NCI-H526 treated with DMSO at 0.1 percent for 48 hours (cell line): ENCODE data around the gene GPRC5C.

Source experiments
- DNase-seq: peaks from one replicate; lab custom pipeline; 2025; lab: John Stamatoyannopoulos, UW

Gene GPRC5C

DNA sequence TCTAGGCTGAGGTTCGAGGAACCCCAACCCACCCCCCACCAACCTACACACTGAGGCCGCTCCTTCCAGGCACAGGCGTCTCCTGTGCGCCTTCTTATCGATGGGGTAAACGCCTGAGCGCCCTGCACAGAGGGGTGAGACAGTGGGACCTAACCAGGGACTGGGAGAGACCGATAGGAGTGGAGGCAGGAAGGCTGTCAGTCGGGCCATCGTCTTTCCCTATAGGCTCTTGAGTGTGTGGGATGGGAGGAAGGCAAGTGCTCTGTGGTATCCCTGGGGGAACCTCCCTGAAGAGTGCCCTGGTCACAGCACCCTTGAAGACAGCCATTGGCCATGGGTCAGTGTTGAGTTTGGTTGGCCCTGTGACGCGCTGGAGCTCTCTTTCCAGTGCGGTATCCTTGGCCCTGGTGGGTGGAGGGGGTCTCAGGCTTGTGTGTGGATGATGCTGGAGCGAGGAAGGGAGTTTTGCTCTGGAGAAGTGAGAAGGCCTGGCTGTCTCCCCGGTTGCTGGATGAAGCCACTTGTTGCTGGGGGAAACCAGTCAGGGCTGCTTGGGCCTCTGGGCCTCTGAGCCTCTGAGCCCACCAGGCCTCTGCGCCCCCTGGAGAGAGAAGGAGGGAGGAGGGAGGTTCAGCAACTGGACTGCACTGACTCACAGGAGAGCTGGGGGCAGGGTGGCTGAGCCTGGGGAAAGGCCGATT is 1.7 kb downstream of the GPRC5C start:
- DNase-seq = no peak

DNA sequence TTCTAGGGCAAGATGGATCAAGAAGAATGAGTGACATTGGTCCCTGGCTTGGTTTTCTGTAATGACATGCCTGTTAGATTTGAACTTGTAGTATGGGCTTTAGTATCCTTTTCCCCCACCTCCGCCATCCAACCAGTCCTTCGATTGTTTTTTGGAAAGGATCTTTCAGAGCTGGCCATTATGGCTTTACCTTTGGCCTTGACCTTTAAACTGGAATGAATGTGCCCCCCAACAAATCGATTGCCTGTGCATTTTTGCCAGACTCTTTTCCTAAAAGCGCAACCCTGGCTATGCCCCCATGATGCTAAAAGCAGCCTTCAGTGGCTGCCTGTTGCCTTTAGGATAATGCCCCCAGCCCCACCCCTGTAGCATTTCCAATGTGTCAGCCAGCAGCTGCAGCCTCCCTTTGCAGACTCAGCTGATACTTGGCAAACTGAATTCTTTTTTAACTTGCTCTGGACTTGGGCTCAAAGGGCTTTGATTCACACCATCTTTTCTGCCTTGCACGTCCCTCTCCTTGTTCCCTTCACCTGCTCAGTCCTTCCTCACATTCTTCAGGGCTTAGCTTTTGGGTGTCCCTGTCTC is 4.0 kb downstream of the GPRC5C start:
- no peak for DNase-seq

DNA sequence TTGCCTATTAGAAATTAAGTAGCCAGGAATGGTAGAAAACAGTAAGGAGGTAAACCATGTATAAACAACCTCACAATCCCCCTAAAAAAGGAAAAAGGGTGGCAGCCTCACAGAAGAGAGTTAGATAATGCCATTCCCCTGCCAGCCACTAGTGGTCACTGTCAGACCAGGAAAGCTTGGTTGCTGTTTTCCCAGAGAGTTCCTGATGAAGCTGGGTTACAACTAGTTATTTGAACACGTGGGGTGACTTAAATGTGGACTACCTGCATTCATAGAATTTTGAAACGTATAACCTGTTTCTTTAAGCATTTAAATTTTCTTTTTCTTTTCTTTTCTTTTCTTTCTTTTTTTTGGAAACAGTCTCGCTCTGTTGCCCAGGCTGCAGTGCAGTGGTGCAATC is 5.8 kb downstream of the GPRC5C start:
- DNase-seq = no peak

DNA sequence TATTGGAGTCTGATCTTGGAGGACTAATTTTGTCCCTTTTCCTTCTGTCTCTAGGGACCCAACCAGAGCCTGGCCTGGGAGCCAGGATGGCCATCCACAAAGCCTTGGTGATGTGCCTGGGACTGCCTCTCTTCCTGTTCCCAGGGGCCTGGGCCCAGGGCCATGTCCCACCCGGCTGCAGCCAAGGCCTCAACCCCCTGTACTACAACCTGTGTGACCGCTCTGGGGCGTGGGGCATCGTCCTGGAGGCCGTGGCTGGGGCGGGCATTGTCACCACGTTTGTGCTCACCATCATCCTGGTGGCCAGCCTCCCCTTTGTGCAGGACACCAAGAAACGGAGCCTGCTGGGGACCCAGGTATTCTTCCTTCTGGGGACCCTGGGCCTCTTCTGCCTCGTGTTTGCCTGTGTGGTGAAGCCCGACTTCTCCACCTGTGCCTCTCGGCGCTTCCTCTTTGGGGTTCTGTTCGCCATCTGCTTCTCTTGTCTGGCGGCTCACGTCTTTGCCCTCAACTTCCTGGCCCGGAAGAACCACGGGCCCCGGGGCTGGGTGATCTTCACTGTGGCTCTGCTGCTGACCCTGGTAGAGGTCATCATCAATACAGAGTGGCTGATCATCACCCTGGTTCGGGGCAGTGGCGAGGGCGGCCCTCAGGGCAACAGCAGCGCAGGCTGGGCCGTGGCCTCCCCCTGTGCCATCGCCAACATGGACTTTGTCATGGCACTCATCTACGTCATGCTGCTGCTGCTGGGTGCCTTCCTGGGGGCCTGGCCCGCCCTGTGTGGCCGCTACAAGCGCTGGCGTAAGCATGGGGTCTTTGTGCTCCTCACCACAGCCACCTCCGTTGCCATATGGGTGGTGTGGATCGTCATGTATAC is 8.0 kb downstream of the GPRC5C start:
- DNase-seq = no peak

DNA sequence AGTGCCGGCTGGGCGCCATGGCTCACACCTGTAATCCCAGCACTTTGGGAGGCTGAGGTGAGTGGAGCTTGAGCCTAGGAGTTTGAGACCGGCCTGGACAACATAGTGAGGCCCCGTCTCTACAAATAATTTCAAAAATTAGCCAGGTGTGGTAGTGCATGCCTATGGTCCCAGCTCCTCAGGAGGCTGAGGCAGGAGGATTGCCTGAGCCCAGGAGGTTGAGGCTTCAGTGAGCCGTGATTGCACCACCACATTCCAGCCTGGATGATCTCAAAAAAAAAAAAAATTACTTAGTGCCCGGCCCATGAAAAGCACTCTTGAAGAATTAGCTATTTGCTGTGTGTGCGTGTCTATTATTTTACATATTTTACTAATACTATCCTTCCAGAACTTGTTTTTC is 9.6 kb downstream of the GPRC5C start:
- DNase-seq = no peak

DNA sequence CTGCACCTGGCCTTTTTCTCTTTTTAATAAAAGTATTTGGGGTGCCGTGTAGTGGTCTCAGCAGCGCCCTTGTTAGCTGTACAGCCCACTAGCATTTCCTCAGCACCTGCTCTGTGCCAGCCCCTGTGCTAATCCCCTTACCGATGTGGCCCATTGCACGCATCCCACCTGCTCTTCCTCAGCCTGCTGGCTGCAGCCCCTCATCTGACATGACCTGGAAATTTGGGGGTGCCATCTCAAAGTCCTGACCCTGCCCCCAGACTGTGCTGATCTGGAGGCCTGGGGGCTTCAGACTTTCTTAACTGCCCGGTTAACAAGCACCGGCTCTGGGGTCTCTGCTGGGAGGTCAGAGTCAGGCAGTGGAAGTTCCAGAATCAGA is 10.4 kb downstream of the GPRC5C start:
- no peak for DNase-seq

DNA sequence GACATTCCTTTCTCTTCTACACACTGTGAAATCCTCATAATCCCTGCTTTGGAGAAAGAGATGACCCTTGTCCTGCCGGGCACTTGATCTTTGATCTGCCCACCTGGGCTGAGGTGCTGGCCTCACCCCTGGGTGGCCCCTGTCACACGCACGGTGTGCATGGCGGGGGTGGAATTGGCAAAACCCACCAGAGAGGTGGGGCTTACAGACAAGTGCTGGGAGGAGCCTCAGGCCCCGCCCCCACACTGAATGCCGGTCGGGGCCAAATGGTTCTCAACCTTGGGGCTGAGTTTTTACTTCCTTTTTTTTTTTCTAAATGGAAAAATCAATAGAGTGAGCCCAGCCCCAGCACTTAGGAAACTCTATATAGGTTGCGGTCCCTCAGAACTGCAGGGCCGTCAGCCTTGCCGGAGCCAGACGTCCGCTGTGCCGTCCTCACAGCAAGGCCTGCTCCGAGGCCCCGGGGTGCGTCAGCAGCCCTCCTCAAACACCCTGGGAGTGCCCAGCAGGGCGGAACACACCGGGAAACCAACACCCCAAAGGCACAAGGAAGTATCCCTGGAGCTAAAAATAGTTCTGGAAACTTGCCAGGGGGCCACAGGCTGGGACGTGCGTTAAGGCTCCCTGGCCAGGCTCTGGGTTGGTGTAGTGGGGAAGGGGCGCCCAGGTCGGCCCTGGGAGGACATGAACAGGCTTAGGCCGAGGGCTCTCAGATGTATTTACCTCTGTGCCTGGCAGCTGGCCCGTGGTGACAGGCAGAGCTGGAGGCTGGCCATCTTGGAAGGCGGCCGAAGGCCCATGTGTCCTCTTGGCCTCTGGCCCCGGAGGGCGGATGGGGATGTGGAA is 11.0 kb downstream of the GPRC5C start:
- no peak for DNase-seq

DNA sequence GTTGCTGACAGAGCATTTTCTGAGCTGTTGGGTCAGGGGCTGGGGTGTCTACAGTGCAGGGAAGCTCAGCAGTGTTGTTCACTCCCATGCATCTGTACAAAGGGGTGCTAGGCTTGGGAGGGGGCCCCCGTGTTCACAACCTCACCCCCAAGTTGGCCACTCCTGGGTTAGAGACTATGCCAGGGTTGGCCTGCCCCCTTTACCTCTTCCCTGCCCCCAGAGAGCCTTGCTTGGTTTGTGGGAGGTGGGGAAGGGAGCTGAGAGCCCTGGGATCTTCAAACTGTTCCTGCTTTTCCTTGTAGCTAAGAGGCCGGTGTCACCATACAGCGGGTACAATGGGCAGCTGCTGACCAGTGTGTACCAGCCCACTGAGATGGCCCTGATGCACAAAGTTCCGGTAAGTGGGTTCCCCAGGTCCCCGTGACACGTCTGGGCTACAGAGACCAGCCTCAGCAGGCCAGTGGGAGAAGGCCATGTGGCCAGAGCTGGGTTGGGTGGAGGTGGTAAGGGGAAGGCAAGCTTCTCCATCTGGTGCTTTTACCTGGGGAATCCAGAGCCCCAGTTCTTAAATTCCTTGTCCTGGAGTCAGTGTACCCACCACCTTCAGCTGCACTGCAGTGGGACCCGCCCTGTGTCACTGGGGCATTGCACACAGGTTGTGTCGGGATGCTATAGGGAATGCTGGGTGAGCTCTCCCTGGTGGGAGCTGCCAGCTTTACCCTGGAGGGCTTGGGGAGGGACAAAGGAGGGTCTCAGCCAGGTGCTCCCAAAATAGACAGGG is 11.8 kb downstream of the GPRC5C start:
- DNase-seq = no peak

DNA sequence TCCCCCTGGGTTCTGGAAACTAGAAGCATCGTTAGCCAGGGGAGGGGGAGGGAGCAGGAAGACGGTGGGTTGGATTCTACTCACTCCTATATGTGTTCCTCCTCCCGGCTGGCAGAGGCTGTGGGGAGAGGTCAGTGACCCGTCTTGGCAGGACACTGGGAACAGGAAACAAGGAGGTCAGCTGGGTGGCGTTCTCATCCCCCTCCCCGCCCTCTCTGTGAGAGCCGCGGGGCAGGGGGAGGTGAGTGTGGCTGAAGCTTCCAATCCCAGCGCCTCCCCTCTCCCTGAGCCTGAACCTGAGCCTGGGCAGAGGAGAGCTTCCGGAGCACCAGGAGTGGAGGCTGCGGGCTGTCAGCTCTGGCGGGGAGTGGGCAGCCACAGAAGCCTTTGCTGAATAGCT is 12.5 kb downstream of the GPRC5C start:
- DNase-seq = no peak

DNA sequence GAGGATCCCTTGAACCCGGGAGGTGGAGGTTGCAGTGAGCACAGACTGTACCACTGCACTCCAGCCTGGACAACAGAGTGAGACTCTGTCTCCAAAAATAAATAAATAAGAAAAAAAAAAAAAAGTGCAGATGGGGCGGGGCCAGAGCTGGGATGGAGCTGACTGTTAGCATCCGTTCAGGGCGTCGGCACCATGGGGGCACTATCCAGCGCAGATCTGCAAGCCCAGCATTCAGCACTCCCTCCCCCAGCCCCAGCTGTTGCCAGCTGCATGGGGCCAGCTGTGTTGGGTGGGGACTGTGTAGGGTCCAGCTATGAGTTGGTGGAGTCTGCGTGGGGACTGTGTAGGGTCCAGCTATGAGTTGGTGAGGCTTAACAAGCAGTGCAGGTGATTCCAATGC is 13.3 kb downstream of the GPRC5C start:
- DNase-seq = no peak

DNA sequence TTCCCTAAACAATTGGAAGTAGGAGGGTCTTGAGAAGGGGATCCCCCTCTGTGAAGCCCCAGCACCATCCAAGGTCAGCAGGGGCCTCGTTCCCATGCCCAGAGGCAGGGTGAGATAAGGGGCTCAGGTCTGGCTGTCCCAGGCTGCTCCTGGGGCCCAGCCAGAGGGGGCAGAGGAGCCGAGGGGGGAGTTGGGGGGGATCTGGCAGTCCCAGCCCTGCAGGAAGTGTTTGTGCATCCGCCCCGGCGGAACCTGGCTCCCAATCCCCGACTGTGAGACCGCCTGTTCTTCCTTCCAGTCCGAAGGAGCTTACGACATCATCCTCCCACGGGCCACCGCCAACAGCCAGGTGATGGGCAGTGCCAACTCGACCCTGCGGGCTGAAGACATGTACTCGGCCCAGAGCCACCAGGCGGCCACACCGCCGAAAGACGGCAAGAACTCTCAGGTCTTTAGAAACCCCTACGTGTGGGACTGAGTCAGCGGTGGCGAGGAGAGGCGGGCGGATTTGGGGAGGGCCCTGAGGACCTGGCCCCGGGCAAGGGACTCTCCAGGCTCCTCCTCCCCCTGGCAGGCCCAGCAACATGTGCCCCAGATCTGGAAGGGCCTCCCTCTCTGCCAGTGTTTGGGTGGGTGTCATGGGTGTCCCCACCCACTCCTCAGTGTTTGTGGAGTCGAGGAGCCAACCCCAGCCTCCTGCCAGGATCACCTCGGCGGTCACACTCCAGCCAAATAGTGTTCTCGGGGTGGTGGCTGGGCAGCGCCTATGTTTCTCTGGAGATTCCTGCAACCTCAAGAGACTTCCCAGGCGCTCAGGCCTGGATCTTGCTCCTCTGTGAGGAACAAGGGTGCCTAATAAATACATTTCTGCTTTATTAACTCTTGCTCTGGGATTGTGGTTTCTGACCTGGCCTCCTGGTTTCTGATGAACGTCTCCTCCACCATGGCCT is 14.9 kb downstream of the GPRC5C start:
- DNase-seq = no peak

DNA sequence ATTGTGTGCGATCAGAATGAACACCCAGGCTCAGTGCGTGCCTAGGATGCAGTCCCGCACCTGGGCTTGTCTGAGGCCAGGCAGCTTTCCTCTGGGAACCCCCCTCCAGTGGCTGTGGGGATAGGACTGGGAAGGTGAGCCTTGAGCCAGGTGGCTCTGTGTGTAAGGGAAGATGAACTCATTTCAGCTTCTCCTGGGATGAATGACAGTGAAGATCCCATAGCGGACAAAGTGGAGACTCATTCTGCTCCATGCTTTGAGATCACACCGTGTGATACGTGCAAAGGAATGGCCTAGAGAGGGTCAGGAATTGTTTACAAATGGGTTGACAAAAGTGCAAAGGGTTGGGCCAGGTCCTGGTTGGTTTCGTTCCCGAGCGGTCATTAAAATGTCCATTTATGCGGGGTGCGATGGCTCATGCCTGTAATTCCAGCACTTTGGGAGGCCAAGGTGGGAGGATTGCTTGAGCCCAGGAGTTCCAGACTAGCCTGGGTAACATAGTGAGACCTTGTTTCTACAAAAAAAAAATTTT is 15.8 kb downstream of the GPRC5C start:
- DNase-seq = no peak

DNA sequence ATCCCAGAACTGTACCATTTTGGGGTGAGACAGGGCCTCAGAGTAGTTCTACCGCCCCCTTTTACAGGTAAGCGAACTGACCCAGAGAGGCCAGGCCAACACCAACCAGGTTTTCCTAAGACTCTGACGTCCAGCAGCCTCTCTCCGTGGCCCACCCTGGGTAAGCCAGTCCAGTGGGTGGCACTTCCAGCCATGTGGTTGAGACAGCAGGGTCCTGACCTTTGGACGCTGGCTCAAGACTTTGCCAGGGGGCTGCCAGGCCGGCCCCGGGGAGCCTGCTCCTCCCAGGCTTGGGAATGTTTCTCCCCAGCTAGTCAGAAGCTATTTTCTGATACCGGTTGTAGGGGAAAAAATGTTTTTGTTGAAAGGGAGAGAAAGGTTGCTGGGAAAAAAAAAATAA is 16.9 kb downstream of the GPRC5C start:
- no peak for DNase-seq

DNA sequence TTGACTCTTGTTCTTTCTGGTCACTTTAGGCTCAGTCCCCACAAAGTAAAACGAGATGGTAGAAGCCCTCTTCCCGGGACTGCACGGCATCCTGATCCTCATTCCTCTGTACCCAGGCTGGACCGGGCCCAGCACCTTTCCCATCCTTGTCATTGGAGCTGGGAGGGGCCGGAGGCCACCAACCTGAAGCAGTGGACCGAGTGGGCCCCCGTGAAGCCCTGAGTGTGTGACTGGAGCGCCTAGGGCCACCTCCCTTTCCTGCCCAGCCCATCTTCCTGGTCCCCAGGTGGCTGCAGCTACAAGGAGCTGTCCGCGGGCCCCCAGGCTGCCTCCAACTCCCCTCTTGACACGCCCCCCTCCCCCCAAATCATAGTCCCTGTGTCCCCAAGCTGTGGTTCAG is 17.4 kb downstream of the GPRC5C start:
- no peak for DNase-seq

DNA sequence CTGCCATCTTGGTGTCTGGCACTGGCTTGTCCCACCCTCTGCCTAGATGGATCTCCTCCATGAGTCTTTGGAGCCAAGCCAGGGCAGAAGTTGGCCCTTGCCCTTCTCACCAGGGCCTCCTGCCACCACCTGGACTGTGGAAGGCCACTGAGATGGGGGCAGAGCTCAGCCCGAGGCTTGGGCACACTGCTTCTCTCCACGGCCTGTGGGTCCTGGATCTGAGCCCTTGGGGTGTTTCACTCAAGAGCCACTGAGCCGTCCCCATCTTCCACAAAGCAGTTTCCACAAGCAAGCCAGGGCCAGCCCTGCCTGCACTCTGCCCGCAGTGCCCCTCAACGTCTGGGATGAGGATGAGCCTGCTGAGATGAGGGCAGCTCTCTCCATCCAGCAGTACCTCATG is 17.9 kb downstream of the GPRC5C start:
- no peak for DNase-seq

DNA sequence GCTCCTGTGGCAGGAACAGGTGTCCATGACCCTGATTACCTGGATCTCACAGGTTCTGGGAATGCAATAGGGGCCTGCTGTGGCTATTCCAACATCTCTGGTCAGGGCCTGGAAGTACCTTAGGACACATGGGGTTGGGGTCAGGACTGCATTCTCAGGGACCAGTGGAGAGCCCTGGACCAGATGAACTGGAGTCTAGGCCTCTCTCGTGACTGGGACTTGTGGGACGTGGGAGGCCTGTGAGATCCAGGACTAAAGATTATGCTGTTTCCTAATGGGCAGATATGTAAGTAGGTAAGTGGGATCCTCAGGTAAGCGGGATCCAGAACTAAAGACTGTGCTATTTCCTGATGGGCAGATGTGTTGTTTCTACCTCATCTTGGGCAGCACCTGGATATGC is 18.3 kb downstream of the GPRC5C start:
- no peak for DNase-seq

DNA sequence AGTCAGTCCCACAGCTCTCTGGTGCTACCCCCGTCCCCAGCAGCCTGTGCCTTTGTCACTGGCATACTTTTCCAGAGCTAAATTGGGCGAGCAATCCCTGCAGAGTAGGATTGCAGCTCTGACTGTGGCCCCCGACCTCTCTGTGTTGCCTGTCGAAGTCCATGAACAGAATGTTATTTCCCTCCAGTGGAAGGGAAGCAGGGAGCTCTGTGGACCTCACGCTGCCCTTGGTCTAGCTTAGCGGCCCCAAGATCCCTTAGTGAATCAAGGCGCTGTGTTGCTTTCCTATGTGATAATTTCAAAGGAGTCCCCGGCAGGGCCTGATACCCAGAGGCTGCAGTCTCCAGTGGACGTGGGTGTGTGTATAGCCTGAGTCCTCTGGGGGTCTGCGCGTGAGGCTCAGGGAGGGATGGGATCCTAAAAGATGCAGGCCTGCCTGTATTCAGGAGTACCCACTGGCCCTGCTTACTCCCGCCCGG is 19.1 kb downstream of the GPRC5C start:
- DNase-seq = no peak

DNA sequence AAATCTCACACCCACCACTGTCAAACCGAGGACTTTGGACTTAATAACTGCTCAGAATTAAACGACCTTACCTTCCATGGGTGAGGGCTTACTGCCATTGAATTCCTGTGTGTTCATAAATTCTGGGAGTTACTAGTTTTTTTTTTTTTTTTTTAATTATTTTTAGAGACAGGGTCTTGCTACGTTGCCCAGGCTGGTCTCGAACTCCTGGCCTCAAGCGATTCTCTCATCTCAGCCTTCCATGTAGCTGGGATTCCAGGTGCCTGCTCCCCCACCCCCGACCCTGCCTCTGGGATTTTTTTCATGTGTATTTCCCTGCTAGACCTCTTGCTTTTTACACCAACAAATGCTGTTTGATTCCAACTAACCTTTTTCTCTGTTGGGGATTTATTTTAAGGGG is 19.7 kb downstream of the GPRC5C start:
- DNase-seq = no peak

DNA sequence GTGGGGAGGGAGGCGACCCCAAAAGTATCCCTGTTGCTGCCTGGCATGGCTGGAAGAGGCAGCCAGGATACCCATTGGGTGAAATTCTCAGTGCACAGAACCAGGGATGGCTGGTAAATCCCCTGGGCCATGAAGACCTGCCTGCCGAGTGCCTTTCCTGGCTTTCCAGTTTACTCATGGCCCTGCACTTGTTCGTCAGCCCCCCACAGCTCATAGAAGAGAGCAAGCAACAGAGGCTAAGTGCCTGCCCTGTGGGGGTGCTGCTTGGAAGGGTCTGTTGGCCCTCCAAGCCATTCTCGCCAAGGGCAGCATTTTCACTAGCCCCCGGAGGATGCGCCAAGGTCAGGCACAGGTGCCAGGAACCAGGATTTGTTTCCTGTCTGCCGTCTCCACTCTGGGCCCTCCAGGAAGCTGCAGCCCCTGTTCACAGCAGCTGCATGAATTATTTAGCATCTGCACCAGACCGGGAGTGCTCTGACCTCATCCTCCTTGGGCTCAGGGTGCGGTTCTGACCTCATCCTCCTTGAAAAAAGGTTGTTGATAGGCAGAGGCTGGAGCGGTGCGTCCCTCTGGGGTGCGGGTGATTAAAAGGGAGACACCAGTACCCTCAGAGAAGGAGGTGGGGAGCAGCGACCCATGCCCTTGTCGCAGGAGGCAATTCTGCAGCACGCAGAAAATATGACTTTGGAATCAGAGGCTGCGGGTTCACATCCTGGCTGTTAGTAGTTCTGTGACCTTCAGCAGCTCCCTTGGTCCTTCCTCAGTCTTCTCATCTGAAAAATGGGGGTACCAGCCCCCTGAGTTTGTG is 20.3 kb downstream of the GPRC5C start:
- DNase-seq = no peak
